ENCODE results near the gene ZSCAN5B. TPM values are rescaled to one million over a fixed set of nuclear protein-coding genes. Genes with fewer than 3 reads are reported as not detected.

ZSCAN5B gene
- total and polyA plus RNA-seq, 7 experiments from 2014 or later: not detected

DNA sequence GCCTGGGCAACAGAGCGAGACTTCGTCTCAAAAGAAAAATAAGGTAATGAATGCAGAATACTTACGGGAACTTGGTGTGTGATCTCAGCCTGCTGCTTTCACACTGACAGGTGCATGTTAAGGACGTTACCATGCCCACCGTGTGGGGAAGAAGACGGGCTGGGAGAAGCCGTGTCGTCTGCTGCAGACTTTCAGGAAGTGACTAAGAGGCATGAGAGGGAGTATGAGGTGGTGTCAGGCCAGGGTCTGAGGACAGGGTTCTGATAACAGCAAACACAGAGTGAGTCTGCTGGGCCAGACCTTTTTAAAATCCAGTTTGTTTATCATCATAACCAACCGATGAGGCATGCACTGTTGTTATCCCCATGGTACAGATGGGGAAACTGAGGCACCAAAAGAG lies 35.3 kb downstream of the ZSCAN5B start:
- Mint-ChIP-seq H3K9me3 (peaks cover 0 to 6% (median 0%) of the 10 kb centered on the region in 11 donors), H3K27ac (peak overlapping the region in 1 of 9 donors; percentile 53), H3K4me1 (peaks cover 4 to 9% (median 8%) of the 10 kb centered on the region in 7 donors), H3K4me3 (no peak overlapping the region), H3K36me3 (peaks cover 8 to 19% (median 12%) of the 10 kb centered on the region in 5 donors), H3K27me3 (peaks cover 0 to 15% (median 6%) of the 10 kb centered on the region in 5 donors)
- Histone ChIP-seq H3K9me3 (ENCODE audit: control insufficient read depth in 2 of 3, low read length in 3 of 3) (no peaks in the 10 kb centered on the region), H3K27ac (ENCODE audit: low read depth, low read length) (no peak overlapping the region), H3K4me1 (ENCODE audit: control insufficient read depth in 2 of 2, insufficient read depth in 2 of 2, low read length in 2 of 2) (no peaks in the 10 kb centered on the region), H3K36me3 (ENCODE audit: control insufficient read depth in 2 of 3, insufficient read depth in 3 of 3, low read length in 3 of 3) (peaks cover 0 to 35% (median 5%) of the 10 kb centered on the region in 3 experiments), H3K27me3 (ENCODE audit: control insufficient read depth in 2 of 2, insufficient read depth in 2 of 2, low read length in 2 of 2) (no peaks in the 10 kb centered on the region), H3K4me3 (ENCODE audit: low read length) (no peak overlapping the region)
- no peak for DNase-seq
- CTCF ChIA-PET: no interaction called here
- intact Hi-C loops (cut with micrococcal nuclease): no loop called here
- ATAC-seq: peak; percentile 51
- POLR2A ChIA-PET: no interaction called here

DNA sequence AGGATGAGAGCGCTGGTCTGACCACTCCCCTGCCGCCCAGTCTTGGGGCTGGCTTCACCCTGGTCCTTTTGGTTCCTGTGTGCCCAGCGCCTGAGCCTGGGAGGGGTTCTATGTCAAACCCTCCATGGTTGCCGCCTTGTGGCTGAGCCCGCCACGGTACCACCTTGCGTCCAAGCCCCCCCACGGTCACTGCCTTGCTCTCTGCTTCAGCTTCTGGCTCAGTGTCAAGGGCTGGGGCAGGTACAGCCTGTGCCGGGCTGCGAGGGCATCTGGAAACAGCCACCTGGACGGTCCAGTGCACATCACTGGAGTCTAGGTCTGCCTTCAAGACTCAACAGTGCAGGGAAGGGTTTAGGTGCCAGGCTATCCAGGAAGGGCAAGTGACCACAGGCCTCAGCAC lies 36.0 kb downstream of the ZSCAN5B start:
- Mint-ChIP-seq H3K27ac (no peak overlapping the region), H3K9me3 (peaks cover 0 to 6% (median 0%) of the 10 kb centered on the region in 11 donors), H3K4me3 (no peak overlapping the region), H3K4me1 (peaks cover 4 to 9% (median 8%) of the 10 kb centered on the region in 7 donors), H3K36me3 (peaks cover 8 to 27% (median 12%) of the 10 kb centered on the region in 5 donors), H3K27me3 (peaks cover 0 to 12% (median 6%) of the 10 kb centered on the region in 5 donors)
- H3K4me3 ChIP-seq (ENCODE audit: low read length): no peak overlapping the region
- intact Hi-C loops (cut with micrococcal nuclease): no loop called here
- no peak overlapping the region for H3K27ac ChIP-seq (ENCODE audit: low read depth, low read length)
- peaks cover 0 to 42% (median 5%) of the 10 kb centered on the region in 3 experiments for H3K36me3 ChIP-seq (ENCODE audit: control insufficient read depth in 2 of 3, insufficient read depth in 3 of 3, low read length in 3 of 3)
- H3K27me3 ChIP-seq (ENCODE audit: control insufficient read depth in 2 of 2, insufficient read depth in 2 of 2, low read length in 2 of 2): no peaks in the 10 kb centered on the region
- DNase-seq (no peak), ATAC-seq (no peak)
- ChIA-PET POLR2A (no interaction called here), CTCF (no interaction called here)
- no peaks in the 10 kb centered on the region for H3K9me3 ChIP-seq (ENCODE audit: control insufficient read depth in 2 of 3, low read length in 3 of 3)
- H3K4me1 ChIP-seq (ENCODE audit: control insufficient read depth in 2 of 2, insufficient read depth in 2 of 2, low read length in 2 of 2): no peaks in the 10 kb centered on the region

DNA sequence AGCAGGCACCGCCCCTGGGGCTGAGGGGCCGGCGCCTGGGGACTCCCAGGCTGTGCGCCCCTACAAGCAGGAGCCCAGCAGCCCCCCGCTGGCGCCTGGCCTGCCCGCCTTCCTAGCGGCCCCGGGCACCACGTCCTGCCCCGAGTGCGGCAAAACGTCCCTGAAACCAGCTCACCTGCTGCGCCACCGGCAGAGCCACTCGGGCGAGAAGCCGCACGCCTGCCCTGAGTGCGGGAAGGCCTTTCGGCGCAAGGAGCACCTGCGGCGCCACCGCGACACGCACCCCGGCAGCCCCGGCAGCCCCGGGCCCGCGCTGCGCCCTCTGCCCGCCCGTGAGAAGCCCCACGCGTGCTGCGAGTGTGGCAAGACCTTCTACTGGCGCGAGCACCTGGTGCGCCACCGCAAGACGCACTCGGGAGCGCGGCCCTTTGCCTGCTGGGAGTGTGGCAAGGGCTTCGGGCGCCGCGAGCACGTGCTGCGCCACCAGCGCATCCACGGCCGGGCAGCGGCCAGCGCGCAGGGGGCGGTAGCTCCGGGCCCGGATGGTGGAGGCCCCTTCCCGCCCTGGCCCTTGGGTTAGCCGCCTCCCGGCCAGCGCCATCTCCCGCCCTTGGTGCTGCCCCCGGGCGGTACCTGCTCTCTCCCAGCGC lies 37.8 kb downstream of the ZSCAN5B start:
- Histone ChIP-seq H3K4me1 (ENCODE audit: control insufficient read depth in 2 of 2, insufficient read depth in 2 of 2, low read length in 2 of 2) (no peaks in the 10 kb centered on the region), H3K9me3 (ENCODE audit: control insufficient read depth in 2 of 3, low read length in 3 of 3) (no peaks in the 10 kb centered on the region), H3K4me3 (ENCODE audit: low read length) (no peak overlapping the region), H3K36me3 (ENCODE audit: control insufficient read depth in 2 of 3, insufficient read depth in 3 of 3, low read length in 3 of 3) (peaks cover 0 to 60% (median 5%) of the 10 kb centered on the region in 3 experiments), H3K27me3 (ENCODE audit: control insufficient read depth in 2 of 2, insufficient read depth in 2 of 2, low read length in 2 of 2) (no peaks in the 10 kb centered on the region), H3K27ac (ENCODE audit: low read depth, low read length) (no peak overlapping the region)
- CTCF ChIA-PET: no interaction called here
- Mint-ChIP-seq H3K9me3 (peaks cover 0 to 6% (median 0%) of the 10 kb centered on the region in 11 donors), H3K4me3 (no peak overlapping the region), H3K27me3 (peaks cover 0 to 4% (median 1%) of the 10 kb centered on the region in 5 donors), H3K36me3 (peaks cover 8 to 41% (median 14%) of the 10 kb centered on the region in 5 donors), H3K27ac (no peak overlapping the region), H3K4me1 (peaks cover 1 to 9% (median 5%) of the 10 kb centered on the region in 7 donors)
- POLR2A ChIA-PET: no interaction called here
- ATAC-seq (no peak), DNase-seq (no peak)
- intact Hi-C loops (cut with micrococcal nuclease): loop anchor here in 1 of 2 donors (5.0 kb wide), 1 partner anchor 42 kb away; no protein-coding TSS in a partner anchor

DNA sequence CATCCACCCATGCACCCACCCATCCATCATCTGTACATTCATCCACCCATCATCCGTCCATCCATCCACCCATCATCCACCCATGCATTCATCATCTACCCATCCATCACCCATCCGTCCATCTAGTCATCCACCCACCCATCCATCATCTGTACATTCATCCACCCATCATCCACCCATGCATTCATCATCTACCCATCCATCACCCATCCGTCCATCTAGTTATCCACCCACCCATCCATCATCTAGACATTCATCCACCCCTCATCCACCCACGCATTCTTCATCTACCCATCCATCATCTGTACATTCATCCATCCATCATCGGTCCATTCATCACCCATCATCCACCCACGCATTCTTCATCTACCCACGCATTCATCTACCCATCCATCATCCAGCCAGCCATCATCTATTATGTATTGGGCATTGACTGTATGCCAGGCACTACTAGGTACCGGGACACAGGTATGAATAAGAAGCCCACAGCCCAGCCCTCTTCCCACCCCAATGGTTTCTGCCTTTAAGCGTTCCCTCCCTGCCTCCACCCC lies 38.5 kb downstream of the ZSCAN5B start:
- no peaks in the 10 kb centered on the region for H3K27me3 ChIP-seq (ENCODE audit: control insufficient read depth in 2 of 2, insufficient read depth in 2 of 2, low read length in 2 of 2)
- CTCF ChIA-PET: no interaction called here
- no peak overlapping the region for H3K4me3 Mint-ChIP-seq
- no peak overlapping the region for H3K27ac ChIP-seq (ENCODE audit: low read depth, low read length)
- no peaks in the 10 kb centered on the region for H3K4me1 ChIP-seq (ENCODE audit: control insufficient read depth in 2 of 2, insufficient read depth in 2 of 2, low read length in 2 of 2)
- H3K36me3 ChIP-seq (ENCODE audit: control insufficient read depth in 2 of 3, insufficient read depth in 3 of 3, low read length in 3 of 3): peaks cover 0 to 63% (median 5%) of the 10 kb centered on the region in 3 experiments
- H3K4me1 Mint-ChIP-seq: peaks cover 0 to 8% (median 4%) of the 10 kb centered on the region in 7 donors
- DNase-seq (no peak), ATAC-seq (no peak)
- peaks cover 0 to 6% (median 0%) of the 10 kb centered on the region in 11 donors for H3K9me3 Mint-ChIP-seq
- peaks cover 8 to 42% (median 14%) of the 10 kb centered on the region in 5 donors for H3K36me3 Mint-ChIP-seq
- no peak overlapping the region for H3K4me3 ChIP-seq (ENCODE audit: low read length)
- no peak overlapping the region for H3K27ac Mint-ChIP-seq
- H3K9me3 ChIP-seq (ENCODE audit: control insufficient read depth in 2 of 3, low read length in 3 of 3): no peaks in the 10 kb centered on the region
- H3K27me3 Mint-ChIP-seq: no peaks in the 10 kb centered on the region
- intact Hi-C loops (cut with micrococcal nuclease): loop anchor here in 1 of 2 donors (5.0 kb wide), 1 partner anchor 42 kb away; no protein-coding TSS in a partner anchor
- POLR2A ChIA-PET: no interaction called here

DNA sequence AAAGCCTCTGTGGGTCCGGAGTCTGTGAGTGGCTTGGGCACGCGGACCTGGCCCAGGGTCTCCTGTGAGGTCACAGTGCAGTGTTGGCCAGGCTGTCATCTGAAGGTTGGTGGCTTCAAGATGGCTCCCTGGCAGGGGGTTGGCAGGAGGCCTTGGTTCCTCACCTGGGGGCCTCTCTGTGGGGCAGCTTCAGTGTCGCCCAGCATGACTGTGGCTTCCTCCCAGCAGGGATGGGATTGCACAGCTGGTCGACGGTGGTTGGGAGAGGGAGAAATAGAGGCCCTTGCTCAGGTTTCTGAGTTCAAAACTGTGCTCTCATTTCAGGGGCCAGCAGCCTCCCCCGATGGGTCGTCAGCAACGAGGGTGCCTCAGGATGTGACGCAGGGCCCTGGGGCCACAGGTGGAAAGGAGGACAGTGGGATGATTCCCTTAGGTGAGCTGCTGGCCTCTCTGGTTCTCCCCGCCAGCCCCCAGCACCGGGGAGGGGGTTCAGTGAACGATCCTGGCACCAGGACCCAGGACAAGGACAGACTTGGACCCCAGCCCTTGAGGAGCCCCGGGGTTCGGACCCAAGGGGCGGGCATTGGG lies 39.3 kb downstream of the ZSCAN5B start:
- H3K9me3 ChIP-seq (ENCODE audit: control insufficient read depth in 2 of 3, low read length in 3 of 3): no peaks in the 10 kb centered on the region
- CTCF ChIA-PET: interaction anchor here (0.5 kb wide), 1 partner anchor 55 kb away, joined by 3 read pairs; no protein-coding TSS in a partner anchor
- Mint-ChIP-seq H3K4me3 (no peak overlapping the region), H3K27ac (no peak overlapping the region), H3K27me3 (no peaks in the 10 kb centered on the region), H3K9me3 (peaks cover 0 to 6% (median 0%) of the 10 kb centered on the region in 11 donors), H3K36me3 (peaks cover 8 to 46% (median 14%) of the 10 kb centered on the region in 5 donors), H3K4me1 (peaks cover 2 to 17% (median 8%) of the 10 kb centered on the region in 7 donors)
- no peak for ATAC-seq
- no peak overlapping the region for H3K27ac ChIP-seq (ENCODE audit: low read depth, low read length)
- POLR2A ChIA-PET: no interaction called here
- H3K36me3 ChIP-seq (ENCODE audit: control insufficient read depth in 2 of 3, insufficient read depth in 3 of 3, low read length in 3 of 3): peaks cover 0 to 67% (median 5%) of the 10 kb centered on the region in 3 experiments
- no peaks in the 10 kb centered on the region for H3K27me3 ChIP-seq (ENCODE audit: control insufficient read depth in 2 of 2, insufficient read depth in 2 of 2, low read length in 2 of 2)
- DNase-seq: no peak
- H3K4me1 ChIP-seq (ENCODE audit: control insufficient read depth in 2 of 2, insufficient read depth in 2 of 2, low read length in 2 of 2): no peaks in the 10 kb centered on the region
- intact Hi-C loops (cut with micrococcal nuclease): loop anchor here in 1 of 2 donors (5.0 kb wide), 1 partner anchor 41 kb away; no protein-coding TSS in a partner anchor
- H3K4me3 ChIP-seq (ENCODE audit: low read length): no peak overlapping the region

DNA sequence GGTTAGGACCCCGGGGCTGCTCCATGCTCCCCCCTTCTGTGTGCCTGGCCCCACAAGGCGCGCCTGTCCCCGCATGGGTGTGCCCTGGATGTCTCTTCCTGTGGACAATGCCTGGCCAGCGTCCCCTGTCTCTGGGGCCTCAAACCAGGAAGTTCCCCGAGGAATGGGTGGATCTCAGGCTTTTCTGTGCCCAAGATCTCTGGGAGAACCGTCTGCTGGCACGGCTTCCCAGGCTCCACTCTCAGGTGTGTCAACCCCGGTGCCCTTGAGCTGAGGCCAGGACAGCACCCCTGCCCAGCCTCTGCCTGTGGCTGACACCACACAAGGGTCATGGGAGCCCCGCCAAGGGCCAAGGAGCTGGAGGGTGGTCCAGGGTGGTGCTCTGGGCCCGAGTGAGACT lies 40.8 kb downstream of the ZSCAN5B start:
- Histone ChIP-seq H3K36me3 (ENCODE audit: control insufficient read depth in 2 of 3, insufficient read depth in 3 of 3, low read length in 3 of 3) (peaks cover 0 to 68% (median 5%) of the 10 kb centered on the region in 3 experiments), H3K4me3 (ENCODE audit: low read length) (no peak overlapping the region), H3K27me3 (ENCODE audit: control insufficient read depth in 2 of 2, insufficient read depth in 2 of 2, low read length in 2 of 2) (no peaks in the 10 kb centered on the region), H3K27ac (ENCODE audit: low read depth, low read length) (no peak overlapping the region), H3K9me3 (ENCODE audit: control insufficient read depth in 2 of 3, low read length in 3 of 3) (no peaks in the 10 kb centered on the region), H3K4me1 (ENCODE audit: control insufficient read depth in 2 of 2, insufficient read depth in 2 of 2, low read length in 2 of 2) (no peaks in the 10 kb centered on the region)
- Mint-ChIP-seq H3K4me3 (no peak overlapping the region), H3K9me3 (peaks cover 0 to 6% (median 0%) of the 10 kb centered on the region in 11 donors), H3K36me3 (peaks cover 8 to 50% (median 14%) of the 10 kb centered on the region in 5 donors), H3K4me1 (peaks cover 5 to 19% (median 18%) of the 10 kb centered on the region in 7 donors), H3K27ac (no peak overlapping the region), H3K27me3 (no peaks in the 10 kb centered on the region)
- no peak for ATAC-seq
- POLR2A ChIA-PET: no interaction called here
- no peak for DNase-seq
- CTCF ChIA-PET: no interaction called here
- intact Hi-C loops (cut with micrococcal nuclease): loop anchor here in 1 of 2 donors (5.0 kb wide), 1 partner anchor 39 kb away; no protein-coding TSS in a partner anchor

All from naive thymus-derived CD4-positive, alpha-beta T cell (primary cell).